GM12878 (cell line): ENCODE data around the gene ST6GAL2.

ENCODE experiments used
- ATF7 ChIP-seq: fragments of 450-650 bp; IDR thresholded peaks from 2 replicates; pipeline ENCODE4 v1.6.1; 2016; ENCODE audit warnings: low read depth, mild to moderate bottlenecking
- BRCA1 ChIP-seq: IDR thresholded peaks from 2 replicates; pipeline ENCODE4 v1.6.1; 2011; ENCODE audit warnings: low read depth, low read length, improper control_type of control experiment
- CBFB ChIP-seq: IDR thresholded peaks from 2 replicates; pipeline ENCODE4 v1.6.1; 2016; ENCODE audit warnings: antibody characterized with exemption, low read depth
- CEBPB ChIP-seq, 2 experiments: fragments of 150-350 bp in 1 of 2; IDR thresholded peaks; 2 replicates each; pipeline ENCODE4 v1.6.1; 2012 to 2014; ENCODE audit warnings: low read depth in 2 of 2, low read length in 2 of 2, borderline replicate concordance in 1 of 2, inconsistent platforms in 1 of 2
- EP300 ChIP-seq, 2 experiments: fragments of 150-350 bp in 1 of 2; IDR thresholded peaks; 2 replicates each; pipeline ENCODE4 v1.6.1; 2011 to 2012; ENCODE audit warnings: low read depth in 2 of 2, low read length in 2 of 2, borderline replicate concordance in 1 of 2, improper control_type of control experiment in 1 of 2, inconsistent platforms in 1 of 2; ENCODE audit not compliant: control insufficient read depth in 1 of 2
- POLR2A ChIP-seq: IDR thresholded peaks from 2 replicates; pipeline ENCODE4 v1.6.1; 2011; ENCODE audit warnings: low read depth, mild to moderate bottlenecking, low read length
- RFX5 ChIP-seq: IDR thresholded peaks from 2 replicates; pipeline ENCODE4 v1.6.1; 2011; ENCODE audit warnings: low read depth, low read length, improper control_type of control experiment
- SIN3A ChIP-seq: IDR thresholded peaks from 2 replicates; pipeline ENCODE4 v1.6.1; 2012; ENCODE audit warnings: low read depth, low read length, improper control_type of control experiment
- SRF ChIP-seq, 2 experiments: IDR thresholded peaks; 2 replicates each; pipeline ENCODE4 v1.6.1; 2011; ENCODE audit warnings: low read depth in 2 of 2, low read length in 2 of 2, mild to moderate bottlenecking in 1 of 2, moderate library complexity in 1 of 2
- STAT1 ChIP-seq: fragments of 450-650 bp; conservative IDR thresholded peaks from 2 replicates; pipeline ENCODE4 v1.6.1; 2014; ENCODE audit warnings: antibody characterized with exemption, mild to moderate bottlenecking
- SUZ12 ChIP-seq: fragments of 200-600 bp; sonication (generic); IDR thresholded peaks from one replicate; pipeline ENCODE4 v1.6.1; 2018; ENCODE audit warnings: antibody characterized with exemption, mild to moderate bottlenecking; ENCODE audit not compliant: unreplicated experiment
- TF ChIP-seq, protein P1 (sequence below), 3 experiments: IDR thresholded peaks in 2 of 3; conservative IDR thresholded peaks in 1 of 3; 2 replicates each; pipeline ENCODE4 v1.5.1; 2011; ENCODE audit warnings: low read depth in 3 of 3, low read length in 3 of 3, mild to moderate bottlenecking in 3 of 3, control low read depth in 2 of 3, moderate library complexity in 2 of 3, inconsistent platforms in 1 of 3, mixed read lengths in 1 of 3; ENCODE audit not compliant: control insufficient read depth in 2 of 3, insufficient read depth in 1 of 3; ENCODE audit errors: extremely low read depth in 1 of 3
- TF ChIP-seq, protein P2 (sequence below): IDR thresholded peaks from 2 replicates; pipeline ENCODE4 v1.6.1; 2012; ENCODE audit warnings: mild to moderate bottlenecking, low read depth, low read length

DNA sequence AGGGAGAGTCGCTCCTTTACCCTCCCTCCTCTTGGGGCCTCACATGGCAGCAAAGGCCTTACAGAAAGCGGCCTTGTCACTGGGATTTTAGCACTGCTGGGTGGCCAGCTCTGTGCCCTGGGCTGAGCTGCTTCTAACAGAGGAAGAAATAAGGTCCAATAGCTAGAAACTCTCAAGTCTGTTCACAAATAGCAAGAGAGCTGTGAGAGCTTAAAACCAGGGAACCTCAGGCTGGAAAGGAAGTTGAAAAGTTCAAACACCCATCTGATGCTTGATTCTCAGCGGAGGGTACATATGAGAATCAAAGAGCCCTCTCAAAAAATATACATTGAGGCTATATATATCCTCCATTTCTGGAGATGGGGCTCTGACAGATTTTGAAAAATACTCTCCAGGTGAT is 54.7 kb downstream of the ST6GAL2 start:
- TF ChIP-seq POLR2A (no peak), SUZ12 (no peak), CBFB (no peak), ATF7 (no peak), CEBPB (IDR thresholded peaks at IDR 0.05; ENCODE audit: borderline replicate concordance in 1 of 2, low read depth in 2 of 2, low read length in 2 of 2) (no peak), SIN3A (no peak), STAT1 (no peak), EP300 (IDR thresholded peaks at IDR 0.05; ENCODE audit: borderline replicate concordance in 1 of 2, control insufficient read depth in 1 of 2, low read depth in 2 of 2, low read length in 2 of 2) (no peak), SRF (IDR thresholded peaks at IDR 0.05; ENCODE audit: low read depth in 2 of 2, low read length in 2 of 2) (no peak), BRCA1 (no peak), RFX5 (no peak)
- TF ChIP-seq, protein P1, sequence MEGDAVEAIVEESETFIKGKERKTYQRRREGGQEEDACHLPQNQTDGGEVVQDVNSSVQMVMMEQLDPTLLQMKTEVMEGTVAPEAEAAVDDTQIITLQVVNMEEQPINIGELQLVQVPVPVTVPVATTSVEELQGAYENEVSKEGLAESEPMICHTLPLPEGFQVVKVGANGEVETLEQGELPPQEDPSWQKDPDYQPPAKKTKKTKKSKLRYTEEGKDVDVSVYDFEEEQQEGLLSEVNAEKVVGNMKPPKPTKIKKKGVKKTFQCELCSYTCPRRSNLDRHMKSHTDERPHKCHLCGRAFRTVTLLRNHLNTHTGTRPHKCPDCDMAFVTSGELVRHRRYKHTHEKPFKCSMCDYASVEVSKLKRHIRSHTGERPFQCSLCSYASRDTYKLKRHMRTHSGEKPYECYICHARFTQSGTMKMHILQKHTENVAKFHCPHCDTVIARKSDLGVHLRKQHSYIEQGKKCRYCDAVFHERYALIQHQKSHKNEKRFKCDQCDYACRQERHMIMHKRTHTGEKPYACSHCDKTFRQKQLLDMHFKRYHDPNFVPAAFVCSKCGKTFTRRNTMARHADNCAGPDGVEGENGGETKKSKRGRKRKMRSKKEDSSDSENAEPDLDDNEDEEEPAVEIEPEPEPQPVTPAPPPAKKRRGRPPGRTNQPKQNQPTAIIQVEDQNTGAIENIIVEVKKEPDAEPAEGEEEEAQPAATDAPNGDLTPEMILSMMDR (IDR thresholded peaks at IDR 0.05 in 2 of 3, conservative IDR thresholded peaks at IDR 0.05 in 1 of 3; ENCODE audit: control insufficient read depth in 2 of 3, extremely low read depth in 1 of 3, insufficient read depth in 1 of 3, low read depth in 3 of 3, low read length in 3 of 3) = no peak
- TF ChIP-seq, protein P2, sequence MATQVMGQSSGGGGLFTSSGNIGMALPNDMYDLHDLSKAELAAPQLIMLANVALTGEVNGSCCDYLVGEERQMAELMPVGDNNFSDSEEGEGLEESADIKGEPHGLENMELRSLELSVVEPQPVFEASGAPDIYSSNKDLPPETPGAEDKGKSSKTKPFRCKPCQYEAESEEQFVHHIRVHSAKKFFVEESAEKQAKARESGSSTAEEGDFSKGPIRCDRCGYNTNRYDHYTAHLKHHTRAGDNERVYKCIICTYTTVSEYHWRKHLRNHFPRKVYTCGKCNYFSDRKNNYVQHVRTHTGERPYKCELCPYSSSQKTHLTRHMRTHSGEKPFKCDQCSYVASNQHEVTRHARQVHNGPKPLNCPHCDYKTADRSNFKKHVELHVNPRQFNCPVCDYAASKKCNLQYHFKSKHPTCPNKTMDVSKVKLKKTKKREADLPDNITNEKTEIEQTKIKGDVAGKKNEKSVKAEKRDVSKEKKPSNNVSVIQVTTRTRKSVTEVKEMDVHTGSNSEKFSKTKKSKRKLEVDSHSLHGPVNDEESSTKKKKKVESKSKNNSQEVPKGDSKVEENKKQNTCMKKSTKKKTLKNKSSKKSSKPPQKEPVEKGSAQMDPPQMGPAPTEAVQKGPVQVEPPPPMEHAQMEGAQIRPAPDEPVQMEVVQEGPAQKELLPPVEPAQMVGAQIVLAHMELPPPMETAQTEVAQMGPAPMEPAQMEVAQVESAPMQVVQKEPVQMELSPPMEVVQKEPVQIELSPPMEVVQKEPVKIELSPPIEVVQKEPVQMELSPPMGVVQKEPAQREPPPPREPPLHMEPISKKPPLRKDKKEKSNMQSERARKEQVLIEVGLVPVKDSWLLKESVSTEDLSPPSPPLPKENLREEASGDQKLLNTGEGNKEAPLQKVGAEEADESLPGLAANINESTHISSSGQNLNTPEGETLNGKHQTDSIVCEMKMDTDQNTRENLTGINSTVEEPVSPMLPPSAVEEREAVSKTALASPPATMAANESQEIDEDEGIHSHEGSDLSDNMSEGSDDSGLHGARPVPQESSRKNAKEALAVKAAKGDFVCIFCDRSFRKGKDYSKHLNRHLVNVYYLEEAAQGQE = no peak
